HepG2 (cell line): ENCODE results near the gene PLOD3. TPM values are rescaled to one million over a fixed set of nuclear protein-coding genes. Genes with fewer than 3 reads are reported as not detected.

Source experiments
- ISL2 ChIP-seq: sonication (generic); formaldehyde crosslinking; IDR thresholded peaks from 2 replicates; pipeline ENCODE4 v1.5.0; 2020; ENCODE audit warnings: missing genetic modification reagents
- NR2F6 ChIP-seq, 2 experiments: IDR thresholded peaks; 2 replicates each; pipeline ENCODE4 v1.6.1; 2016; ENCODE audit warnings: antibody characterized with exemption in 1 of 2, mild to moderate bottlenecking in 1 of 2
- SIX1 ChIP-seq: sonication (generic); formaldehyde crosslinking; IDR thresholded peaks from 2 replicates; pipeline ENCODE4 v1.4.0; 2020; ENCODE audit warnings: missing genetic modification reagents, borderline replicate concordance
- ZC3H4 ChIP-seq: sonication (generic); formaldehyde crosslinking; IDR thresholded peaks from 2 replicates; pipeline ENCODE4 v1.4.0; 2020; ENCODE audit warnings: missing genetic modification reagents, borderline replicate concordance
- ZNF296 ChIP-seq: sonication (generic); formaldehyde crosslinking; conservative IDR thresholded peaks from 2 replicates; pipeline ENCODE4 v1.5.0; 2020; ENCODE audit warnings: mild to moderate bottlenecking, missing genetic modification reagents
- polyA plus RNA-seq, 8 experiments: library from polyadenylated mRNA; depleted of rRNA in 3 of 8; stranded (reverse) in 7 of 8; unstranded in 1 of 8; fragments of >200 nt; fragmentation: Illumina TruSeq in 4 of 8; extraction: Trizol in 4 of 8; gene quantifications; 2 replicates each; pipeline versions ENCODE4 v1.2.1 to v1.2.3, GENCODE V29; 2011 to 2016; ENCODE audit warnings: low read depth in 4 of 8, missing spikeins in 1 of 8, mixed read lengths in 1 of 8; ENCODE audit not compliant: insufficient read depth in 1 of 8
- total RNA-seq, 5 experiments: library from RNA; depleted of rRNA; stranded (reverse); fragments of >200 nt; fragmentation: Illumina TruSeq; extraction: Trizol; gene quantifications; 2 replicates each; pipeline ENCODE4 v1.2.3, GENCODE V29; 2016; ENCODE audit warnings: low read depth in 1 of 5
- TF ChIP-seq, protein P1 (sequence below): sonication (generic); formaldehyde crosslinking; IDR thresholded peaks from 2 replicates; pipeline ENCODE4 v1.4.0; 2020; ENCODE audit warnings: mild to moderate bottlenecking, low read depth, missing genetic modification reagents
- TF ChIP-seq, protein P2 (sequence below): sonication (generic); formaldehyde crosslinking; IDR thresholded peaks from 2 replicates; pipeline ENCODE4 v1.4.0; 2020; ENCODE audit warnings: missing genetic modification reagents, borderline replicate concordance
- TF ChIP-seq, protein P3 (sequence below): sonication (generic); formaldehyde crosslinking; IDR thresholded peaks from 2 replicates; pipeline ENCODE4 v1.4.0; 2020; ENCODE audit warnings: missing genetic modification reagents, mild to moderate bottlenecking, borderline replicate concordance
- TF ChIP-seq, protein P4 (sequence below): sonication (generic); formaldehyde crosslinking; IDR thresholded peaks from 2 replicates; pipeline ENCODE4 v1.4.0; 2020; ENCODE audit warnings: missing genetic modification reagents
- TF ChIP-seq, protein P5 (sequence below): sonication (generic); formaldehyde crosslinking; conservative IDR thresholded peaks from 2 replicates; pipeline ENCODE4 v1.8.0; 2022; ENCODE audit warnings: low read depth, missing genetic modification reagents
- TF ChIP-seq, protein P6 (sequence below): sonication (generic); formaldehyde crosslinking; IDR thresholded peaks from 2 replicates; pipeline ENCODE4 v1.5.0; 2020; ENCODE audit warnings: missing genetic modification reagents, mild to moderate bottlenecking, borderline replicate concordance
- TF ChIP-seq, protein P7 (sequence below): sonication (generic); formaldehyde crosslinking; conservative IDR thresholded peaks from 2 replicates; pipeline ENCODE4 v1.8.0; 2022; ENCODE audit warnings: mild to moderate bottlenecking, moderate library complexity, missing genetic modification reagents

Gene PLOD3
- total and polyA plus RNA-seq, 2 of the 13 experiments (the other 11 are each of a cell fraction or from before 2014, with no cell fraction given), result 65.8 to 67.4 TPM

DNA sequence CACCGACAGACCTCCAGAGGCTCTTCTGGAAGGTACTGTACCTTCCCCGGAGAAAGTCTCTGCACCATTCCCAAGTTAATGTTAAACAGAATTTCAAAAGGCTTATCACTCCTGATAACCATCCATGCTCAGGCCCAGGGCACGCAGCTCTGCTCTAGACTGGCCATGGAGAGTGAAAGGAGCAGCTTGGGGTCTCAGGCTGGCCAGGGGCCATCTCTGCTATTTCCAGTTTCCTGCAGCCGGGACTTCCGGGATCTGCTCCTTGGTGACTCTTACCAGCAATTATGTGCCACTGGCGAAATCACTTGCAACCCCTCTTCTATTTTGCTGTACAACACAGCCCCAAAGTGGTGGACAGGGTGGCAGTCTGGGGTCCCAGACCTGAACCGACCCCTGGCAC lies 14.3 kb upstream of the PLOD3 start (continued):
- TF ChIP-seq NR2F6 (IDR thresholded peaks at IDR 0.05), result no peak
- no peak for TF ChIP-seq NR2F6 (CRISPR knock-in tag; IDR thresholded peaks at IDR 0.05)
- TF ChIP-seq ZNF296 (CRISPR knock-in tag), result no peak
- TF ChIP-seq, protein P1, sequence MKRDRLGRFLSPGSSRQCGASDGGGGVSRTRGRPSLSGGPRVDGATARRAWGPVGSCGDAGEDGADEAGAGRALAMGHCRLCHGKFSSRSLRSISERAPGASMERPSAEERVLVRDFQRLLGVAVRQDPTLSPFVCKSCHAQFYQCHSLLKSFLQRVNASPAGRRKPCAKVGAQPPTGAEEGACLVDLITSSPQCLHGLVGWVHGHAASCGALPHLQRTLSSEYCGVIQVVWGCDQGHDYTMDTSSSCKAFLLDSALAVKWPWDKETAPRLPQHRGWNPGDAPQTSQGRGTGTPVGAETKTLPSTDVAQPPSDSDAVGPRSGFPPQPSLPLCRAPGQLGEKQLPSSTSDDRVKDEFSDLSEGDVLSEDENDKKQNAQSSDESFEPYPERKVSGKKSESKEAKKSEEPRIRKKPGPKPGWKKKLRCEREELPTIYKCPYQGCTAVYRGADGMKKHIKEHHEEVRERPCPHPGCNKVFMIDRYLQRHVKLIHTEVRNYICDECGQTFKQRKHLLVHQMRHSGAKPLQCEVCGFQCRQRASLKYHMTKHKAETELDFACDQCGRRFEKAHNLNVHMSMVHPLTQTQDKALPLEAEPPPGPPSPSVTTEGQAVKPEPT (CRISPR knock-in tag), result no peak
- no peak for TF ChIP-seq ISL2
- TF ChIP-seq, protein P2, sequence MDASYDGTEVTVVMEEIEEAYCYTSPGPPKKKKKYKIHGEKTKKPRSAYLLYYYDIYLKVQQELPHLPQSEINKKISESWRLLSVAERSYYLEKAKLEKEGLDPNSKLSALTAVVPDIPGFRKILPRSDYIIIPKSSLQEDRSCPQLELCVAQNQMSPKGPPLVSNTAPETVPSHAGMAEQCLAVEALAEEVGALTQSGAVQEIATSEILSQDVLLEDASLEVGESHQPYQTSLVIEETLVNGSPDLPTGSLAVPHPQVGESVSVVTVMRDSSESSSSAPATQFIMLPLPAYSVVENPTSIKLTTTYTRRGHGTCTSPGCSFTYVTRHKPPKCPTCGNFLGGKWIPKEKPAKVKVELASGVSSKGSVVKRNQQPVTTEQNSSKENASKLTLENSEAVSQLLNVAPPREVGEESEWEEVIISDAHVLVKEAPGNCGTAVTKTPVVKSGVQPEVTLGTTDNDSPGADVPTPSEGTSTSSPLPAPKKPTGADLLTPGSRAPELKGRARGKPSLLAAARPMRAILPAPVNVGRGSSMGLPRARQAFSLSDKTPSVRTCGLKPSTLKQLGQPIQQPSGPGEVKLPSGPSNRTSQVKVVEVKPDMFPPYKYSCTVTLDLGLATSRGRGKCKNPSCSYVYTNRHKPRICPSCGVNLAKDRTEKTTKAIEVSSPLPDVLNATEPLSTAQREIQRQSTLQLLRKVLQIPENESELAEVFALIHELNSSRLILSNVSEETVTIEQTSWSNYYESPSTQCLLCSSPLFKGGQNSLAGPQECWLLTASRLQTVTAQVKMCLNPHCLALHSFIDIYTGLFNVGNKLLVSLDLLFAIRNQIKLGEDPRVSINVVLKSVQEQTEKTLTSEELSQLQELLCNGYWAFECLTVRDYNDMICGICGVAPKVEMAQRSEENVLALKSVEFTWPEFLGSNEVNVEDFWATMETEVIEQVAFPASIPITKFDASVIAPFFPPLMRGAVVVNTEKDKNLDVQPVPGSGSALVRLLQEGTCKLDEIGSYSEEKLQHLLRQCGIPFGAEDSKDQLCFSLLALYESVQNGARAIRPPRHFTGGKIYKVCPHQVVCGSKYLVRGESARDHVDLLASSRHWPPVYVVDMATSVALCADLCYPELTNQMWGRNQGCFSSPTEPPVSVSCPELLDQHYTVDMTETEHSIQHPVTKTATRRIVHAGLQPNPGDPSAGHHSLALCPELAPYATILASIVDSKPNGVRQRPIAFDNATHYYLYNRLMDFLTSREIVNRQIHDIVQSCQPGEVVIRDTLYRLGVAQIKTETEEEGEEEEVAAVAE (CRISPR knock-in tag), result no peak
- TF ChIP-seq, protein P3, sequence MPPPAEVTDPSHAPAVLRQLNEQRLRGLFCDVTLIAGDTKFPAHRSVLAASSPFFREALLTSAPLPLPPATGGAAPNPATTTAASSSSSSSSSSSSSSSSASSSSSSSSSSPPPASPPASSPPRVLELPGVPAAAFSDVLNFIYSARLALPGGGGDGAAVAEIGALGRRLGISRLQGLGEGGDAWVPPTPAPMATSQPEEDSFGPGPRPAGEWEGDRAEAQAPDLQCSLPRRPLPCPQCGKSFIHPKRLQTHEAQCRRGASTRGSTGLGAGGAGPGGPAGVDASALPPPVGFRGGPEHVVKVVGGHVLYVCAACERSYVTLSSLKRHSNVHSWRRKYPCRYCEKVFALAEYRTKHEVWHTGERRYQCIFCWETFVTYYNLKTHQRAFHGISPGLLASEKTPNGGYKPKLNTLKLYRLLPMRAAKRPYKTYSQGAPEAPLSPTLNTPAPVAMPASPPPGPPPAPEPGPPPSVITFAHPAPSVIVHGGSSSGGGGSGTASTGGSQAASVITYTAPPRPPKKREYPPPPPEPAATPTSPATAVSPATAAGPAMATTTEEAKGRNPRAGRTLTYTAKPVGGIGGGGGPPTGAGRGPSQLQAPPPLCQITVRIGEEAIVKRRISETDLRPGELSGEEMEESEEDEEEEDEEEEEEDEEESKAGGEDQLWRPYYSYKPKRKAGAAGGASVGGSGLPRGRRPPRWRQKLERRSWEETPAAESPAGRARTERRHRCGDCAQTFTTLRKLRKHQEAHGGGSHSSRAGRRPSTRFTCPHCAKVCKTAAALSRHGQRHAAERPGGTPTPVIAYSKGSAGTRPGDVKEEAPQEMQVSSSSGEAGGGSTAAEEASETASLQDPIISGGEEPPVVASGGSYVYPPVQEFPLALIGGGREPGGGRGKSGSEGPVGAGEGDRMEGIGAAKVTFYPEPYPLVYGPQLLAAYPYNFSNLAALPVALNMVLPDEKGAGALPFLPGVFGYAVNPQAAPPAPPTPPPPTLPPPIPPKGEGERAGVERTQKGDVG (CRISPR knock-in tag), result no peak
- TF ChIP-seq, protein P4, sequence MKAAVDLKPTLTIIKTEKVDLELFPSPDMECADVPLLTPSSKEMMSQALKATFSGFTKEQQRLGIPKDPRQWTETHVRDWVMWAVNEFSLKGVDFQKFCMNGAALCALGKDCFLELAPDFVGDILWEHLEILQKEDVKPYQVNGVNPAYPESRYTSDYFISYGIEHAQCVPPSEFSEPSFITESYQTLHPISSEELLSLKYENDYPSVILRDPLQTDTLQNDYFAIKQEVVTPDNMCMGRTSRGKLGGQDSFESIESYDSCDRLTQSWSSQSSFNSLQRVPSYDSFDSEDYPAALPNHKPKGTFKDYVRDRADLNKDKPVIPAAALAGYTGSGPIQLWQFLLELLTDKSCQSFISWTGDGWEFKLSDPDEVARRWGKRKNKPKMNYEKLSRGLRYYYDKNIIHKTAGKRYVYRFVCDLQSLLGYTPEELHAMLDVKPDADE (CRISPR knock-in tag), result no peak
- TF ChIP-seq, protein P5, sequence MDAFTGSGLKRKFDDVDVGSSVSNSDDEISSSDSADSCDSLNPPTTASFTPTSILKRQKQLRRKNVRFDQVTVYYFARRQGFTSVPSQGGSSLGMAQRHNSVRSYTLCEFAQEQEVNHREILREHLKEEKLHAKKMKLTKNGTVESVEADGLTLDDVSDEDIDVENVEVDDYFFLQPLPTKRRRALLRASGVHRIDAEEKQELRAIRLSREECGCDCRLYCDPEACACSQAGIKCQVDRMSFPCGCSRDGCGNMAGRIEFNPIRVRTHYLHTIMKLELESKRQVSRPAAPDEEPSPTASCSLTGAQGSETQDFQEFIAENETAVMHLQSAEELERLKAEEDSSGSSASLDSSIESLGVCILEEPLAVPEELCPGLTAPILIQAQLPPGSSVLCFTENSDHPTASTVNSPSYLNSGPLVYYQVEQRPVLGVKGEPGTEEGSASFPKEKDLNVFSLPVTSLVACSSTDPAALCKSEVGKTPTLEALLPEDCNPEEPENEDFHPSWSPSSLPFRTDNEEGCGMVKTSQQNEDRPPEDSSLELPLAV (CRISPR knock-in tag), result no peak
- TF ChIP-seq SIX1 (CRISPR knock-in tag), result no peak
- TF ChIP-seq, protein P6, sequence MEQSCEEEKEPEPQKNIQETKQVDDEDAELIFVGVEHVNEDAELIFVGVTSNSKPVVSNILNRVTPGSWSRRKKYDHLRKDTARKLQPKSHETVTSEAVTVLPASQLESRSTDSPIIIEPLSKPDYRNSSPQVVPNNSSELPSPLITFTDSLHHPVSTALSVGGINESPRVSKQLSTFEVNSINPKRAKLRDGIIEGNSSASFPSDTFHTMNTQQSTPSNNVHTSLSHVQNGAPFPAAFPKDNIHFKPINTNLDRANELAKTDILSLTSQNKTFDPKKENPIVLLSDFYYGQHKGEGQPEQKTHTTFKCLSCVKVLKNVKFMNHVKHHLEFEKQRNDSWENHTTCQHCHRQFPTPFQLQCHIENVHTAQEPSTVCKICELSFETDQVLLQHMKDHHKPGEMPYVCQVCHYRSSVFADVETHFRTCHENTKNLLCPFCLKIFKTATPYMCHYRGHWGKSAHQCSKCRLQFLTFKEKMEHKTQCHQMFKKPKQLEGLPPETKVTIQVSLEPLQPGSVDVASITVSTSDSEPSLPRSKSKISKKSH (CRISPR knock-in tag), result no peak
- TF ChIP-seq, protein P7, sequence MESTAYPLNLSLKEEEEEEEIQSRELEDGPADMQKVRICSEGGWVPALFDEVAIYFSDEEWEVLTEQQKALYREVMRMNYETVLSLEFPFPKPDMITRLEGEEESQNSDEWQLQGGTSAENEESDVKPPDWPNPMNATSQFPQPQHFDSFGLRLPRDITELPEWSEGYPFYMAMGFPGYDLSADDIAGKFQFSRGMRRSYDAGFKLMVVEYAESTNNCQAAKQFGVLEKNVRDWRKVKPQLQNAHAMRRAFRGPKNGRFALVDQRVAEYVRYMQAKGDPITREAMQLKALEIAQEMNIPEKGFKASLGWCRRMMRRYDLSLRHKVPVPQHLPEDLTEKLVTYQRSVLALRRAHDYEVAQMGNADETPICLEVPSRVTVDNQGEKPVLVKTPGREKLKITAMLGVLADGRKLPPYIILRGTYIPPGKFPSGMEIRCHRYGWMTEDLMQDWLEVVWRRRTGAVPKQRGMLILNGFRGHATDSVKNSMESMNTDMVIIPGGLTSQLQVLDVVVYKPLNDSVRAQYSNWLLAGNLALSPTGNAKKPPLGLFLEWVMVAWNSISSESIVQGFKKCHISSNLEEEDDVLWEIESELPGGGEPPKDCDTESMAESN (CRISPR knock-in tag), result no peak
- no peak for TF ChIP-seq ZC3H4 (CRISPR knock-in tag)
